B cell (primary cell): ENCODE data around the gene FLCN. TPM values are rescaled to one million over a fixed set of nuclear protein-coding genes. Genes with fewer than 3 reads are reported as not detected.

Source experiments
- ATAC-seq: fragments of 200-7000 bp; cut with Tn5 transposase; one replicate; pipeline ENCODE4 v1.10.0; 2021; ENCODE audit warnings: low read depth, mild to moderate bottlenecking, moderate number of reproducible peaks, moderate library complexity
- CTCF ChIA-PET: fragments of 350-600 bp; sonication (Branson Sonifier 250); formaldehyde crosslinking; loops from one replicate; lab custom pipeline; 2021; ENCODE audit warnings: antibody characterized with exemption, inconsistent platforms; lab: Charles Lee
- POLR2A ChIA-PET: fragments of 350-600 bp; sonication (Branson Sonifier 250); formaldehyde crosslinking; loops from one replicate; lab custom pipeline; 2021; ENCODE audit warnings: antibody characterized with exemption; lab: Charles Lee
- DNase-seq: peaks from one replicate; pipeline ENCODE4 v3.0.0; 2013
- H2AFZ ChIP-seq: 2 replicates; pipeline ENCODE4 v1.6.1; 2012; ENCODE audit warnings: mild to moderate bottlenecking, low read depth, low read length; ENCODE audit not compliant: insufficient read depth, poor library complexity, severe bottlenecking
- H3K27ac ChIP-seq, 2 donors: 1 replicate in 1 of 2; 2 replicates in 1 of 2; pipeline ENCODE4 v1.5.1; 2012 to 2013; ENCODE audit warnings: low read length in 2 of 2, mild to moderate bottlenecking in 2 of 2, moderate library complexity in 1 of 2
- H3K27me3 ChIP-seq, 4 experiments: fragments of 200-600 bp in 1 of 4; sonication (generic) in 1 of 4; replicated peaks in 1 of 4; 1 replicate in 2 of 4; 2 replicates in 2 of 4; pipeline versions ENCODE4 v1.6.1 to v1.7.0; 2013 to 2016; ENCODE audit warnings: low read length in 3 of 4, mild to moderate bottlenecking in 2 of 4, mixed read lengths in 1 of 4, moderate library complexity in 1 of 4; ENCODE audit not compliant: insufficient read depth in 4 of 4, control insufficient read depth in 3 of 4; ENCODE audit errors: control extremely low read depth in 1 of 4
- H3K36me3 ChIP-seq, 2 experiments: replicated peaks in 1 of 2; 1 replicate in 1 of 2; 2 replicates in 1 of 2; pipeline versions ENCODE4 v1.6.1 to v1.7.1; 2013; ENCODE audit warnings: low read length in 1 of 2; ENCODE audit not compliant: insufficient read depth in 2 of 2, control insufficient read depth in 1 of 2; ENCODE audit errors: control extremely low read depth in 1 of 2, extremely low read depth in 1 of 2
- H3K4me1 ChIP-seq, 2 donors: fragments of 200-600 bp in 1 of 2; sonication (generic) in 1 of 2; 1 replicate in 1 of 2; 2 replicates in 1 of 2; pipeline versions ENCODE4 v1.5.1 to v1.6.1; 2013 to 2017; ENCODE audit warnings: low read length in 2 of 2; ENCODE audit not compliant: control insufficient read depth in 2 of 2, insufficient read depth in 2 of 2
- H3K4me2 ChIP-seq: replicated peaks from 2 replicates; pipeline ENCODE3; 2012; ENCODE audit warnings: mild to moderate bottlenecking, low read depth, low read length; ENCODE audit not compliant: poor library complexity, severe bottlenecking
- H3K4me3 ChIP-seq, 5 experiments: fragments of 200-600 bp in 1 of 5; sonication (generic) in 1 of 5; 1 replicate in 3 of 5; 2 replicates in 2 of 5; pipeline versions ENCODE4 v1.5.1 to v1.7.0; 2011 to 2016; ENCODE audit warnings: low read length in 4 of 5, mild to moderate bottlenecking in 4 of 5, low read depth in 2 of 5, control low read depth in 1 of 5, moderate library complexity in 1 of 5; ENCODE audit not compliant: insufficient read depth in 1 of 5; ENCODE audit errors: control extremely low read depth in 1 of 5, extremely low read depth in 1 of 5
- H3K79me2 ChIP-seq: fragments of 200-600 bp; sonication (generic); one replicate; pipeline ENCODE4 v1.6.0; 2016; ENCODE audit warnings: low read length; ENCODE audit not compliant: control insufficient read depth, insufficient read depth
- H3K9ac ChIP-seq: fragments of 200-600 bp; sonication (generic); 2 replicates; pipeline ENCODE4 v1.6.1; 2017; ENCODE audit warnings: mild to moderate bottlenecking, low read length, moderate library complexity
- H3K9me3 ChIP-seq, 3 donors: one replicate each; pipeline versions ENCODE4 v1.6.1 to v1.7.1; 2013; ENCODE audit warnings: low read length in 2 of 3; ENCODE audit not compliant: control insufficient read depth in 2 of 3, insufficient read depth in 1 of 3; ENCODE audit errors: control extremely low read depth in 1 of 3
- H4K20me1 ChIP-seq: 2 replicates; pipeline ENCODE4 v1.6.0; 2012; ENCODE audit warnings: mild to moderate bottlenecking, low read length; ENCODE audit not compliant: insufficient read depth, control insufficient read depth, poor library complexity, severe bottlenecking
- H3K27ac Mint-ChIP-seq: one replicate; pipeline ENCODE4 v1.8.0; 2021; ENCODE audit warnings: mixed read lengths
- H3K27me3 Mint-ChIP-seq: one replicate; pipeline ENCODE4 v1.8.0; 2021; ENCODE audit warnings: mixed read lengths
- H3K4me1 Mint-ChIP-seq: one replicate; pipeline ENCODE4 v1.8.0; 2021; ENCODE audit warnings: mixed read lengths
- H3K4me3 Mint-ChIP-seq: one replicate; pipeline ENCODE4 v1.8.0; 2021; ENCODE audit warnings: mixed read lengths
- H3K9me3 Mint-ChIP-seq: one replicate; pipeline ENCODE4 v1.8.0; 2022; ENCODE audit warnings: mixed read lengths; ENCODE audit not compliant: insufficient read depth
- EZH2 ChIP-seq: IDR thresholded peaks from 2 replicates; pipeline ENCODE4 v1.6.1; 2012; ENCODE audit warnings: borderline replicate concordance, low read depth, mild to moderate bottlenecking, moderate library complexity, low read length; ENCODE audit not compliant: insufficient read depth, poor library complexity, severe bottlenecking
- WGBS: methylation state at CpG from one replicate; pipeline ENCODE4 v1.1.5; 2013; ENCODE audit warnings: missing lambda C conversion rate; ENCODE audit not compliant: insufficient coverage; 5-methylcytosine and 5-hydroxymethylcytosine counted together
- intact Hi-C: fragments of 100-400 bp; cut with micrococcal nuclease; formaldehyde crosslinking; loops from one replicate; pipeline ENCODE4 v1.10.0; 2022
- polyA plus RNA-seq: library from polyadenylated mRNA; depleted of rRNA; stranded (reverse); fragments of >200 nt; gene quantifications from 2 replicates; pipeline ENCODE4 v1.2.3, GENCODE V29; 2012
- total RNA-seq, 2 donors: library from RNA; stranded (reverse); fragments of 120-200 nt in 1 of 2; gene quantifications; 1 replicate in 1 of 2; 2 replicates in 1 of 2; pipeline versions ENCODE4 v1.2.3 to v1.2.4, GENCODE V29; 2013 to 2022
- TF ChIP-seq, protein P1 (sequence below): fragments of 200-600 bp; IDR thresholded peaks from one replicate; pipeline ENCODE4 v1.8.0; 2022; ENCODE audit warnings: antibody characterized with exemption, mild to moderate bottlenecking

FLCN gene
- total and polyA plus RNA-seq, 2 donors (not counting 1 experiment from before 2014, with no cell fraction given), result 36.6 to 128 TPM

DNA sequence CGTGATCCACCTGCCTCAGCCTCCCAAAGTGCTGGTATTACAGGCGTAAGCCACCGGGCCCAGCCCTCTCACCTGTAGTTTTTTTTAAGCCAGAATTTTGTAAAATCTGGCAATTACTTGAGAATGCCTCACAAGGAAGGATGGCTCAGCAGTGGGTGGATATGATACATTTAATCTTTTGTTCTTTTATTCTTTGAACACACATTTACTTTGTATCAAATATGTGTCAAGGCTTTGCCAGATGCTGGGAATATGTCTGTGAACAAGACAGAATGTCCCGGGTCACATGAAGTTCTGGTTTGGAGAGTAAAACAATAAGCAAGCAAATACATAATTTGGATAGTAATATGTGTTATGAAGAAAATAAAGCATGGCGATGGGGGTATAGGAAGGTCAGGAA, 49.0 kb upstream of the FLCN start:
- H3K4me3 ChIP-seq, result no peak overlapping the region
- TF ChIP-seq EZH2, result no peak
- TF ChIP-seq, protein P1, sequence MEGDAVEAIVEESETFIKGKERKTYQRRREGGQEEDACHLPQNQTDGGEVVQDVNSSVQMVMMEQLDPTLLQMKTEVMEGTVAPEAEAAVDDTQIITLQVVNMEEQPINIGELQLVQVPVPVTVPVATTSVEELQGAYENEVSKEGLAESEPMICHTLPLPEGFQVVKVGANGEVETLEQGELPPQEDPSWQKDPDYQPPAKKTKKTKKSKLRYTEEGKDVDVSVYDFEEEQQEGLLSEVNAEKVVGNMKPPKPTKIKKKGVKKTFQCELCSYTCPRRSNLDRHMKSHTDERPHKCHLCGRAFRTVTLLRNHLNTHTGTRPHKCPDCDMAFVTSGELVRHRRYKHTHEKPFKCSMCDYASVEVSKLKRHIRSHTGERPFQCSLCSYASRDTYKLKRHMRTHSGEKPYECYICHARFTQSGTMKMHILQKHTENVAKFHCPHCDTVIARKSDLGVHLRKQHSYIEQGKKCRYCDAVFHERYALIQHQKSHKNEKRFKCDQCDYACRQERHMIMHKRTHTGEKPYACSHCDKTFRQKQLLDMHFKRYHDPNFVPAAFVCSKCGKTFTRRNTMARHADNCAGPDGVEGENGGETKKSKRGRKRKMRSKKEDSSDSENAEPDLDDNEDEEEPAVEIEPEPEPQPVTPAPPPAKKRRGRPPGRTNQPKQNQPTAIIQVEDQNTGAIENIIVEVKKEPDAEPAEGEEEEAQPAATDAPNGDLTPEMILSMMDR, result no peak
- whole genome bisulfite sequencing, result 88% methylated on average over 2 of the region's 5 CpGs
- CTCF ChIA-PET, result no interaction called here
- H3K4me1 ChIP-seq, result peaks cover 6 to 7% of the 10 kb centered on the region in 2 donors
- no peak overlapping the region for H3K9ac ChIP-seq
- no peak overlapping the region for H3K27ac ChIP-seq
- no peak overlapping the region for H2AFZ ChIP-seq
- no peak overlapping the region for H3K4me2 ChIP-seq
- intact Hi-C loops, result no loop called here
- Mint-ChIP-seq H3K27me3 (no peaks in the 10 kb centered on the region), H3K9me3 (no peaks in the 10 kb centered on the region), H3K4me1 (peaks cover 8% of the 10 kb centered on the region), H3K4me3 (no peak overlapping the region), H3K27ac (no peak overlapping the region)
- ATAC-seq (no peak), DNase-seq (no peak)
- no peaks in the 10 kb centered on the region for H3K36me3 ChIP-seq
- H3K79me2 ChIP-seq, result no peaks in the 10 kb centered on the region
- peaks cover 0 to 3% (median 0%) of the 10 kb centered on the region in 3 donors for H3K9me3 ChIP-seq
- no peaks in the 10 kb centered on the region for H3K27me3 ChIP-seq
- POLR2A ChIA-PET, result no interaction called here
- peaks cover under 1% of the 10 kb centered on the region for H4K20me1 ChIP-seq
